ENCODE data around the gene CTNND1.

The CTNND1 gene

DNA sequence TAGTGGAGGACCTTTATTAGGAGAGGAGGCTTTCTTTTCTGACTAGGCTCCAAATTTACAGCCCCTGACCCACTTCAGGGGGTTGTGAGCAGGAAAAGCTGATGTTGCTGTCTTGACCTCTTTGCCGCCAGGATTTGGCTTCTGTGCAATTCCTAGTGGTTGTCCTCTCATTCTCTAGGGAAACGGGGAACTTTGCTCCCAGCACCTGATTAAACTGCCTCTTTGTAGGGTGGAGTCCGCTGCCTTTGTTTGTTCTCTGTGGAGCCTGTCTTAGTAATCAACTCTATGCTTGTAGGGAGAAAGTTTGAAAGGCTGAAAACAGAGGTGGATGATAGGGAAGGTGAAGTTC, 16.3 kb downstream of the CTNND1 start:
- TF ChIP-seq, protein P1, sequence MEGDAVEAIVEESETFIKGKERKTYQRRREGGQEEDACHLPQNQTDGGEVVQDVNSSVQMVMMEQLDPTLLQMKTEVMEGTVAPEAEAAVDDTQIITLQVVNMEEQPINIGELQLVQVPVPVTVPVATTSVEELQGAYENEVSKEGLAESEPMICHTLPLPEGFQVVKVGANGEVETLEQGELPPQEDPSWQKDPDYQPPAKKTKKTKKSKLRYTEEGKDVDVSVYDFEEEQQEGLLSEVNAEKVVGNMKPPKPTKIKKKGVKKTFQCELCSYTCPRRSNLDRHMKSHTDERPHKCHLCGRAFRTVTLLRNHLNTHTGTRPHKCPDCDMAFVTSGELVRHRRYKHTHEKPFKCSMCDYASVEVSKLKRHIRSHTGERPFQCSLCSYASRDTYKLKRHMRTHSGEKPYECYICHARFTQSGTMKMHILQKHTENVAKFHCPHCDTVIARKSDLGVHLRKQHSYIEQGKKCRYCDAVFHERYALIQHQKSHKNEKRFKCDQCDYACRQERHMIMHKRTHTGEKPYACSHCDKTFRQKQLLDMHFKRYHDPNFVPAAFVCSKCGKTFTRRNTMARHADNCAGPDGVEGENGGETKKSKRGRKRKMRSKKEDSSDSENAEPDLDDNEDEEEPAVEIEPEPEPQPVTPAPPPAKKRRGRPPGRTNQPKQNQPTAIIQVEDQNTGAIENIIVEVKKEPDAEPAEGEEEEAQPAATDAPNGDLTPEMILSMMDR (IDR thresholded peaks at IDR 0.05; ENCODE audit: borderline replicate concordance, control extremely low read depth, extremely low read depth, insufficient read depth, missing control alignments): no peak
- DNase-seq (ENCODE audit: low spot score): no peak
- in situ Hi-C loops (cut with MboI; ENCODE audit: low sequenced_read_pairs, unreplicated experiment): no loop called here

DNA sequence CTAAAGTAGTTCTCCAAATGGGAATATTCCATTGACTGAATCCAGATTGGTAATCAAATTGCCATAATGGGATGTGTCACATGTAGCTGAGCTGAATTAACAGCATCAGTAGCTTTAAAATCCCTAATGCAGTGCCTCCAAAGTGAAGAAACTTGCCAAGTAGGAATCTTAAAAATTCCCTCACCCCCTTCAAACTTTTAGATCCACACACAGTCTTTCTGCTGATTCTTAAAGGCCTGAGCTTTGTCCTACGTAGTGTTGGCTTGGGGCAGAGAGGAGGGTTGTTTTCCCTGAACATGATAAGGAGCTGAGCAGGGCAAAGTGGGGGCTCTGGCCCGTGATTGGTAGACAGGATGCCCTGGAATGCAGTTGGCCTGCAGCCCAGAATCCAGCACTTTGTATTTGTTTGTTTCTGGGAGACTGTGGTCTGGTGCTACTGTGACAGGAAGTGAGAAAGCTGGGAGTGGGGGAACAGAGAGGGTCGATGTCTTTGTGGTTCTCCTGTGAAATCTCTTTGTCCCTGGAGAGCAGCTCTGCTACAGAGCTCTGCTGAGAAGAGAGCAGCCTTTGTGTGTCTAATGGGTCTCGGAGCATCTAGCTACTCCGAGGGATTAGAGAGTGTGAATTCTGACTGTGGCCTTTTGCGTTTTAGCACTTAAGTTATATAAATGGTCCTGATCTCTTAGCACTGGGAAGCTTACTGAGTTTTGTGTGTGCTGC, 16.9 kb downstream of the CTNND1 start:
- no peak for DNase-seq (ENCODE audit: low spot score)
- in situ Hi-C loops (cut with MboI; ENCODE audit: low sequenced_read_pairs, unreplicated experiment): no loop called here
- TF ChIP-seq, protein P1 (IDR thresholded peaks at IDR 0.05; ENCODE audit: borderline replicate concordance, control extremely low read depth, extremely low read depth, insufficient read depth, missing control alignments): no peak

DNA sequence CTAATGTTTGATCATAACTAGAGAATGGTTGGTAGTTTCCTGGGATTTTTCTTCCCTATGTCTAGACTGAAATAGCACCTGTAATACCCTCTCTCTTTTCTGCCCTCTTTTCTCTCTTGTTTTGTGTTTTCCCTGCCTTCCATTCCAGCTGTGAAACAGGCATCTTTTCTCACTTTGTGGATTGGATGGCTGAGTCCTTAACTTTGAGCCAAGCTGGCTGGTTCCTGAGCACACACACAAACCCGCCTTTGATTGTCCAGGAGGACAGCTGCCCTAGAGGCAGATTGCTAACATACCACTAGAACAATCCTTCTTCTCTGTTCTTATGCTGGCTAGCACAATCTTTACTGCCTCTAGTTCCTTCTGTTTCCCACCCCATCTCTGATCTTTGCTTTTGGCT, 17.7 kb downstream of the CTNND1 start:
- in situ Hi-C loops (cut with MboI; ENCODE audit: low sequenced_read_pairs, unreplicated experiment): no loop called here
- TF ChIP-seq, protein P1 (IDR thresholded peaks at IDR 0.05; ENCODE audit: borderline replicate concordance, control extremely low read depth, extremely low read depth, insufficient read depth, missing control alignments): no peak
- DNase-seq (ENCODE audit: low spot score): no peak

DNA sequence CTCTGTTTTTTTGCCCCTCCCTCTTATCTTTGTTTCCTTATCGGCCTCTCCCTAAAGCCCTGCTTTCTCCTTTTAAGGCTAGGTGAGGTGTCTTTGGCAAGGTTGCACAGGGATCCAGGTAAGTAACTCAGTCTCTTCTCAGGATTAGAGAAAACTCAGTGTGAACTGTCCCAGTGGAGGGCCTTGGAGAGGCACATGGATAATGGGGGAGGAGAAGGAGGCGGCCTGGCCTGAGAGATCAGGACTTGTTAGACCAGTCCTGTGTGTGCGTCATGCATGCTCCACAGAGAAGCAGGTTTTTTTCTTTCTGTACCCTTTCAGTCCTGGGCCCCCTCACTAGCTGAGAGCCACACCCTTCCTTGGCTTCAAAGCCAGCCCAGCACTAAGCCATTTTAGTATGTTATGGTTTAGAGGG, 19.9 kb downstream of the CTNND1 start:
- in situ Hi-C loops (cut with MboI; ENCODE audit: low sequenced_read_pairs, unreplicated experiment): no loop called here
- DNase-seq (ENCODE audit: low spot score): no peak
- TF ChIP-seq, protein P1 (IDR thresholded peaks at IDR 0.05; ENCODE audit: borderline replicate concordance, control extremely low read depth, extremely low read depth, insufficient read depth, missing control alignments): no peak

DNA sequence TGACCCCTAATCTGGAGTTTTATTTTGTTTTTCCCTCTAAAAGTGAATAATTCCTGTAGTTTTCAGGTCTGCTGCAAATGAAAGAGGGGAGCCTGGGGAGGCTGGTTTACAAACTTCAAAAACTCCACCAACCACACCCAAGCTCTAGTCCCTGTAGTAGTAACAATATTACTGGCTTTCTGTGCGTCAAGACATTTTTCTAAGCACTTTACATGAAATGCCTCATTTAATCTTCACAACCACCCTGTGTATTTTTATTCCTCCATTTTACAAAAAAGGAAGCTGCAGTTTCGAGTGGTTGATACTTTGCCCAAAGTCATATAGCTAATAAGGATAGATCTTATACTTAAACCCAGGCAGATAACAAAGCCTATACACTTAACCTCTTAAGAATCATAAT, 23.5 kb downstream of the CTNND1 start:
- TF ChIP-seq, protein P1 (IDR thresholded peaks at IDR 0.05; ENCODE audit: borderline replicate concordance, control extremely low read depth, extremely low read depth, insufficient read depth, missing control alignments): no peak
- DNase-seq (ENCODE audit: low spot score): no peak
- in situ Hi-C loops (cut with MboI; ENCODE audit: low sequenced_read_pairs, unreplicated experiment): no loop called here

DNA sequence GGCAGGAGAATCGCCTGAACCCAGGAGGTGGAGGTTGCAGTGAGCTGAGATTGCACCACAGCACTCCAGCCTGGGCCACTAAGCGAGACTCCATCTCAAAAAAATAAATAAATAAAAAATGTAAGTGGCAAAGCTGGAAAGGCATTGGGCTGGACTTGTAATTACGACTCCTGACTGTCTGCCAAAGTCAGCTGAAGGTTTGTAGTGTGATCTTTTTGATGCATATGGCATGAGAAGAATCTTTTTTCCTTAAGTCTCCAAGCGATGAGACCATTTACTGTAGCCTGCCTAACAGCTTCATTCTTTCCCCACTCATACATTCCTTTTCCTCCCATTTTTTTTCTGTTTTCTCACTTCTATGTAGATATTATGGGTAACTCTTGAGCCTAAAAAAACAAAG, 24.8 kb downstream of the CTNND1 start:
- TF ChIP-seq, protein P1 (IDR thresholded peaks at IDR 0.05; ENCODE audit: borderline replicate concordance, control extremely low read depth, extremely low read depth, insufficient read depth, missing control alignments): no peak
- DNase-seq (ENCODE audit: low spot score): no peak
- in situ Hi-C loops (cut with MboI; ENCODE audit: low sequenced_read_pairs, unreplicated experiment): no loop called here

Measured in GM13976 (cell line).